Uterine smooth muscle cell (primary cell): ENCODE data around the gene LTK. TPM values are rescaled to one million over a fixed set of nuclear protein-coding genes. Genes with fewer than 3 reads are reported as not detected.

Experiments
- total RNA-seq: library from RNA; depleted of rRNA; stranded (reverse); fragments of >200 nt; gene quantifications from 2 replicates; pipeline ENCODE4 v1.2.3, GENCODE V29; 2014

The LTK gene
- 0.37 and 0.44 TPM in 2 replicates for total RNA-seq

GRCh38 chr15:41513506-41514227 lies at the start of gene LTK:
LTK (minus strand) TSS chr15:41513827; CDS start chr15:41513709, 118 bp downstream.

GRCh38 chr15:41558400-41559238 lies 45.0 kb upstream of the LTK start, which contains the start of gene TYRO3:
TYRO3 (plus strand) TSS chr15:41559212; CDS start chr15:41559258, 46 bp downstream.

GRCh38 chr15:41493205-41493901 lies 20.3 kb downstream of the LTK start, which contains the start of gene ITPKA:
ITPKA (plus strand) TSS chr15:41493874; CDS start chr15:41493928, 54 bp downstream.

Other genes starting within 250 kb of the LTK start
- gene OIP5, start 181.2 kb downstream of the LTK start, total RNA-seq = 3.2 and 12.1 TPM in 2 replicates
- 51.1 and 167 TPM in 2 replicates for gene NUSAP1, start 180.9 kb downstream of the LTK start, total RNA-seq
- gene NDUFAF1, start 111.3 kb downstream of the LTK start, total RNA-seq = 30.4 and 38.1 TPM in 2 replicates
- gene RTF1, start 96.7 kb downstream of the LTK start, total RNA-seq = 15.7 and 16.0 TPM in 2 replicates
- 18.1 and 25.0 TPM in 2 replicates for gene ITPKA, start 20.0 kb downstream of the LTK start, total RNA-seq
- 15.4 and 30.9 TPM in 2 replicates for gene RPAP1, start 30.4 kb upstream of the LTK start, total RNA-seq
- gene TYRO3, start 45.4 kb upstream of the LTK start, total RNA-seq = 11.0 and 14.4 TPM in 2 replicates
- 42.0 and 42.8 TPM in 2 replicates for gene MGA, start 146.6 kb upstream of the LTK start, total RNA-seq